HG03439 (cell line): ENCODE results near the gene EVC2.

ENCODE experiments used
- ATAC-seq: cut with Tn5 transposase; IDR thresholded peaks from one replicate; pipeline ENCODE4 v1.9.1; 2021; ENCODE audit warnings: mild to moderate bottlenecking, moderate library complexity; ENCODE audit not compliant: unreplicated experiment

The EVC2 gene

DNA sequence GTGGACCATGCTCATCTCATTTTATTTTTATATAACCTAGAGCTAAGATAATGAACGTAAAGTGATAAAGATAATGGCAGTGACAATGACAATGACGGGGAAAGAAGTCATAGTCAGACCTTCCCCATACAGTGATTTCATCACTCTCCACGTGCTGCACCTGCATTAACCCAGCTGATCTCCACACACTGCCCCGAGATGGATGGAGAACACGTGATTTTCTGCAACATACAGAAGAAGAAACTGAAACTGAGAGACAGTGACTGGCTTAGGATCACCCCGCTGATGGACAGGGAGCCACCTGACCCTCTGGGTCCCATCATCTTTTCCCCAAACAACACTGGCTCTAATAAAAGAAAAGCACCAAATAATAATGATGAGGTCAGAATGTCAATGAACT lies 22.0 kb downstream of the EVC2 start:
- no peak for ATAC-seq

DNA sequence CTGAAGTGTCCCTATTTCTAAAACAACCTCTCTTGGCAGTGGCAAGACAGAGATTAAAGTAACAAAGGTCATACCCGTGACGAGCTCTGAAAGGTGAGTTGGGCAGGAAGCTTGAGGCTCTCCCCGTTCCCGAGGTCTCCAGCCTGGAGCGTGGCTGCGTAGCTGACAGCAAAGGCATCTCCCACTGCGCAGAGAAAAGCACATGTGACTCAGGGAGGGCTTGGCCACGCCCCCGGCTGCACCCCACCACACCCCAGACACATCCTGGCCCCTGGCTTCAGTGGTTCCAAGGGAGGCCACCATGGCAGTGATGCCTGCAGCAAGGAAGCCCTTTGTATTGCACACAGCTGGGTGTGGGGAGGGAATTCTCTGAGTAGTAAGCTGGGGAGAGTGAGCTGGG lies 23.1 kb downstream of the EVC2 start:
- ATAC-seq: no peak

DNA sequence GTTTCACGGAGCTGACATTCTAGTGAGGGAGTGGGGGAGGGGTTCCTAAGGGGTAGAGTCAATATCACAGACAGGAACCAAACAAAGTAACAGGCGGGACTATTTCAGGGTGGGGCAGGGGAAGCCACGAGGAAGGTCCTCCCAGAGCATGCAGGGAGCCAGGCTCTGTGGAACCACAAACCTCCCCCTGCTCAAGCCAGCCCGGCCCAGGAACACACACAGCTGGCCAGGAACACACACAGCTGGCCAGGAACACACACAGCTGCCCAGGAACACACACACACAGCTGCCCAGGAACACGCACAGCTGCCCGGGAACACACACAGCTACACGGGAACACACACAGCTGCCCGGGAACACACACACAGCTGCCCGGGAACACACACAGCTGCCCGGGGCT lies 24.8 kb downstream of the EVC2 start:
- ATAC-seq: no peak

DNA sequence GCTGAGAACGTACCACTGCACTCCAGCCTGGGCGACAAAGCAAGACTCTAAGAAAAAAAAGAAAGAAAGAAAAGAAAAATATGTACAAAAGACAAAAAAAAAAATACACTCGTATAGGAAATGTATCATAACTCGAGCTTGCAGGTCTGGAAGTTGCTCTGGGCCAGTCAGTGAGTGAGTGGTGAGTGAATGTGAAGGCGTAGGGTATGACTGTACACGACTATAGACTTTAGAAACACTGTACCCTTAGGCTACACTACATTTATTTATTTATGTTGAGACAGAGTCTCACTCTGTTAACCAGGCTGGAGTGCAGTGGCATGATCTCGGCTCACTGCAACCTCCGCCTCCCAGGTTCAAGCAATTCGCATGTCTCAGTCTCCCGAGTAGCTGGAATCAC lies 29.4 kb downstream of the EVC2 start:
- no peak for ATAC-seq

DNA sequence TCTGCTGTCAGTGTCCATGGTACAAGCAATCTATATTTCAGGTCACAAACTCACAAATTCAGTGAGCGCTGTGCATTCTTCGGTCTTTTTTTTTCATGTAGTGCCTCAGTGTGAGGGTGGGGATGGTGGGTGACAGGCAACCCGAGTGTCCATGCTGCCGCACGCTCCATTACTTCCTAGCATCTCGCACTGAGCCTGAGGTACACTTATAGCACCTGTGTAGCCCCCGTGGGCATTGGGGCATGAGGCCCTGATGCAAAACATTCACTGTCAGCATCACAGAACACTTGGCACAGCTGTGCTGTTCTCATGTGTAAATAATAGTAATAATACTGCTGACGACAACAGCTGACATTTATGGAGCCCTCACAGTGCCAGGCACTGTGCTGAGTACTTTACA lies 31.6 kb downstream of the EVC2 start:
- no peak for ATAC-seq

DNA sequence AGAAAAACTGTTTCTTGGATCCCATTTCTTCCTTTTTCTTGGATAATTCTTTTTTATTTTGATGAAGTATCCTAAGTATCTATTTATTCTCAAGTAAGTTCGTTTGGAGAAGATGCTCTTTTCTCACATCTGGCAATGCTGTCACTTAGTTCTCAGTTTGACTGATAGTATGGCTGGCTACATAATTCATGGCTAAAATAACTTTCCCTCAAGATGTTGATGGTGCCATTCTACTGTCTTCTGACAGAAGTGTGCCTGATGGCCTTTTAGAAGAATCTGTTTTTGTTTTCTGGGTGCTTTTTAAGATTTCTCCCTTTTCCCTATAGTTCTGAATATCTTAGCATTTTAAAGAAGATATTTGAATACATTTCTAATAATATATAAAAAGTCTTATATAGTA lies 41.6 kb downstream of the EVC2 start:
- ATAC-seq: no peak

DNA sequence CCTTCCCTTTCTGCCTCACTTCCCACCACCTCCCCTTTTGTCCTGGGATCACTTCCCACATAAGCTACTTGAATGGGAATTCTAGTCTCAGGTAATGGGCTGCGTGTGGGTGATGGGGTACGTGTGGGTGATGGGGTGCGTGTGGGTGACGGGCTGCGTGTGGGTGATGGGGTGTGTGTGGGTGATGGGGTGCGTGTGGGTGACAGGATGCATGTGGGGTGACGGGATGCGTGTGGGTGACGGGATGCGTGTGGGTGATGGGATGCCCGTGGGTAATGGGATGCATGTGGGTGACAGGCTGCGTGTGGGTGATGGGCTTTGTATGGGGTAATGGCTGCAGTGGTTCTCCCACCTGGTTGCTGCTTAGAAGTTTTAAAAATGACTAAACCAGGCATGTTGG lies 43.6 kb downstream of the EVC2 start:
- ATAC-seq: no peak

DNA sequence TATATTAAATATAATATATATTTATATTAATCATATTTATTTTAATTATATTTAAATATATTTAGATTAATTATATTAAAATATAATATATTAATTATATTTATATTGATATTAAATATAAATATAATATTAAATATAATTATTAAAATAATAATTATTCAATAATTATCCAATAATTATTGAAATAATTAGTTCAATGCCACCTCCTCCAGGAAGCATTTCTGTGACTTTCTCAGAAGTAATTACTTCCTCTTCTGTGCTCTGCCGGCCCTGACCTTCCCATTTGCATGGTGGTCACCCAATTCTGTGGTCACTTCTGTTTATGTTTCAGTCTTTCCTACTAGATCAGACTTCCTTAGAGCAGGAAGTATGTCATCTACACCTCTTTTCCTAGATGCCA lies 45.8 kb downstream of the EVC2 start:
- no peak for ATAC-seq

DNA sequence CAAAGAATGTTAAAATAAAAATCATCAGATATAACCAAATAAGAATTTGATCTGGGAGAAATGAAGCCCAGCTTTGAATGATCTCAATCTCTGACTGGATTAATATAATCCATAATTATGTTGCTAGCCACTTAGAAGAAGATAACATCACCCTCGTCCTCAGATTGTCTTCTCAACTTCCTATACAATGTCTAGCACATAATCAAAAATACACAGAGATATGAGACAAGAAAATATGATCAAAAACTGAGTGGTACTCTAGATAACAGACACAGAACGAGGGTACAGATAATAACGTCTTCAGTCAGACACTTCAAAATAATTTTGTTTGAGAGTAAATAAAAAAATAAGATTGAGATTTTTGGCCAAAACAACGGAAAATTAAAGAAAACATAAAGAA lies 47.1 kb downstream of the EVC2 start:
- ATAC-seq: no peak

DNA sequence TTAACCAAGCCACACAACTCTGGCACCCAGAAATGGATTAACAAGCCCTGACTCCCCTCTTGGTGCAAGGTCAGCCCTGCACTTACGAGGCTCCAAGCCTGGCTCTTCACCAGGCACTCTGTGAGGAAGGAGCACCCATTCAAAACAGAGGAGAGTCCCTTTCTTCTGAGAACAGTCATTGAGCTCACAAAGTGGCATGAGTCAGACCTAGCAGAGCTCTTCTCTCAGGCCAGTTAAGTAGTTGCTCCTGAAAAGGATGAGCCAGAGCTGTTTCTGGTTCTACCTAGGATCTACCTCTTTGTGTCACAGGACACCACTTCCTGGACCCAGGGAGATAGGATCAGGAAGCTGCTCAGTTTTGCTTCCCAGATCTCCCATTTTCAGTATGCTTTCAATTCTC lies 48.2 kb downstream of the EVC2 start:
- no peak for ATAC-seq

DNA sequence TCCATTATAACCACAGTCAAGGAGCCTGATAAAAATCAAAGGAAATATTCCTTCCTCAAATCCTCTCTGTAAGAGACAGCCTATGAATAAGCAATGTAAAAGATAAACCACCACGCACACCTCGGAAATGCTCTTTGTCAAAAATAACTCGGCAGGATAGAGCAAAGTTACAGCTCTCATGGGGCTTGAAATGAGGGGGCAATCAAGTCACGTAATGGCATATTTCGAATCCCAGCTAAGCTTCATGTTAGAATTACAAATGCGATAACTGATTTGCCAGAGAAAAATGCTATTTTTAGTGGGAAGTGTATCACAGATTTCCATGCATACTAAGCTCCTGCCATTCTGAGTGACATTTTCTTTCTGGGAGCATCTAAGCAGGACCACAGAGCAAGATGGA lies 49.4 kb downstream of the EVC2 start:
- ATAC-seq: no peak

DNA sequence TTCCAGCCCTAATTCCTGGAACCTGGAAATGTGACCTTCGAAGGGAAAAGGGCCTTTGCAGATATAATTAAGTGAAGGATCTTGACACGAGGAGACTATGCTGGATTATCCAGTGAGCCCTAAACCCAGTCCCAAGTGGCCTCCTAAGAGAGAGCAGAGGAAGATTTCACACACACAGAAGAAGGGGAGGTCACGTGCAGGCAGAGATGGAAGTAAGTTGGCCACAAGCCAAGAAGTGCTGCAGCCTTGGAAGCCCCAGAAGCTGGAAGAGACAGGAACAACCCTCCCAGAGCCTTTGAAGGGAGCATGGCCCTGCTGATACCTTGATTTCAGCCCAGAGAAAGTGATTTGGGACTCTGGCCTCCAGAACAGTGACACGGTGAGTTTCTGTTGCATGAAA lies 51.9 kb downstream of the EVC2 start:
- ATAC-seq: no peak

DNA sequence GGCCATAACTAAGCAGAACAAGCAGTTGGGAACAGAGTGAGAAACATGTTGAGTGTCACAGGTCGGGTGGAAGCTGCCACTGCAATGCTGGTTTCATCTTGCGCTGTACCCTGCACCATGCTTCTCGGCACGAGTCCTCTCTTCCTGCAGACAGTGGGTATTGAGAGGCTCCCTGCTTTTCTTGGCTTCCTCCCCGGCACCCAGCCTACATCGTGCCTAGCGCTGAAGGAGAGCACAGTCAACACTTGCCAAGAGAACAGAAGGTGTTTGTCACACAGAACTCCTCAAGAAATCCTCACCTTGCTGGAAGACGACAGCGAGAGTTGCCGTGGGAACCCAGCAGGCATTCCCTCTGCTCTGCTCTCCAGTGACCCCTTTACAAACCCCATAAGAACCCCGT lies 53.6 kb downstream of the EVC2 start:
- no peak for ATAC-seq

DNA sequence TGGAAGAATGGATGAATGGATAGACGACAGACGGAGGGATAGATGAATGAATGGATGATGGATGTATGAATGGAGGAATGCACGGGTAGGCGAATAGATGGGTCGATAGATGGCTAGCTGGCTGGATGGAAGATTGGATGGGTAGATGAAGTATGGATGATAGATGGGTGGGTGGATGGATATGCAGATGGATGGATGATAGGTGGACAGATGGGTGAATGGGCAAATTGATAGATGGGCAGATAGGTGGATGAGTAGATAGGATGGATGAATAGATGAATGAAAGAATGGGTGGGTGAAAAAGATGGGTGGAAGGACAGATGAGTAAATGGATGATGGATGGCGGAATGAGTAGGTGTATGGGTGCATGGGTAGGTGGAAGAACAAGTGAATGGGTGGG lies 57.3 kb downstream of the EVC2 start:
- ATAC-seq: no peak

DNA sequence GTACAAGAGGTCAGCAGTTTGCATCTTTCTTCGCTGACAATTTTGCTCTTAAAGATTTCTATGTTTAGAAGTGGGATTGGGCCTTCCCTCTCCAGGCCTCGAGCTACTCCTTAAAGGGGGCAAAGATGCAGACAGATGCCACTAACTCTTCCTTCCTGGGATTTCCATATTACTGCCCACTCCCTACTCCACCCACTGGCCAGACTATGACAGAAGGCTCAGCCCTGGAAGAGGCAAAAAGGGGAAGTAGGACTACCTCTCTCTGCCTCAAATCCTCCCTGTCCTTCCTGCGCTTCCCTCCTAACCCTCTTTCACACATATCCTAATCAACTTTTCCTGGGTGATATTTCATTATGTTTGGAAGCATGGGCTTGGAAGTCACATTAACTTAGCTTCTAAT lies 58.3 kb downstream of the EVC2 start:
- no peak for ATAC-seq

DNA sequence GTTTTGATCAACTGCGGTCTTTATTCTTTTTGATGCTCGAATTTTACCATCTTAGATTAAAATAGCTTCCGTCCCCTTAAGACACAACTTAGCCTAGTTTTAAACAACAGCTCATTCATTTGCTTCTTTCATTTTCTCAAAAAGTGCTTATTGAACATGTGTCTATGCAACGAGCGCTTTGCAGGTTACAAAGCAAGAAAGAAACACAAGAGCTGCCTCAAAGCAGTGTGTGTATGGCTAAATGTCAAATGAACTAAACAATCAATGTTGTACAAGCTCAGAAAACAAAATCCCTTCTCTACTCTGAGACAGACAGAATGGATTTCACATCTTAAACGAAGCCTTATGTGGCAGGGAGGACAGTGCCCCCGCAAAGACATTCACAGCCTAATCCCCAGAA lies 61.0 kb downstream of the EVC2 start:
- ATAC-seq: no peak

DNA sequence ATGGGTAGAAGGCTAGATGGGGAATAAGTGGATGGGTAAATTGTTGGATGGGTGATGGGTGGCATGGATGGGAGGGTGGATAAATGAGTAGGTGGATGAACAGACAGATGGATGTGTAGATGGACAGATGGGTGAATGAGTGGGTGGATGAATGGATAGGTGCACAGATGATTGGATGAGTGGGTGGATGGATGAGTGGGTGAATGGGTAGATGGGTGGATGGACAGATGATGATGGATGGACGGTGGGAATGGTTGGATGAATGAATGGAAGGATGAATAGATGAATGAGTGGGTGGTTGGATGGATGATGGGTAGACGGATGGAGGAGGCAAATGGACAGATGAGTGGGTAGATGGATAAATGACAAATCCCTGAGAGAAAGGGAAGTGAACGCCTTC lies 68.3 kb downstream of the EVC2 start:
- no peak for ATAC-seq

DNA sequence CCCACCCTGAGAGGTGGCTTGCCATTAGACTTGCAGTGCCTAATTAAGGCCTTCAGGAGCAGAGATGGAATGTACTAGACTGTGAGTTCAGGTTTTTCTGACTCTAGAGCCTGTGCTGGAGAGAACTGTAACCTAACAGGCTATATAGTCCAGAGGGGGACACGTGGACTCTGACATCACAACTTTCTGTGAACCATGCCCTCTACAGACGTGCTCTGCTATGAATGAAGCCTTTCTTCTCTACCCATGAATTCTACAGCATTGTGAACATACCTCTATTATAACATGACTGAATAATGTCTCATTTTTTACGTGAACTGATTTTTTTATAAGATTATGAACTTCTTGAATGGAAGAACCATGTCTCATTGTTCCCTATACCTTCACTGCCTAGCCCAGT lies 68.8 kb downstream of the EVC2 start:
- ATAC-seq: no peak

DNA sequence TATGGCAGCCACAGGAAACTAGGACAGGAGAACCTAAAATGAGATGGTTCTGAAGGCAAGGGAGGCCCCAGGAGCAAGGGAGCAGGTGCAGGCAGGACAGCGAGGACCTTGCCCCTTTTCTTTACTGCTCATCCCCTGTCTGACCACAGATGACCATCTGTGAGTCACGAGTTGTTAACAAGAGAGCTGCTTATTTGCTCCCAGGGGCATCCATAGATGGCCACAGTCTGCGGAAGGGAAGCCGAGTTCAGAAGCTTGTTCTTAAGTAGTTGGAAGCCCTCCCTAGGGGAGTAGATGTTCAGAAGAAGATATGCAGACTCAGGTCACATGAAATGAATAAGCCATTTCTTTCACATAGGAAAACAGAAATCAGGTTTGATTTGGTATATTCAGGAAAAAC lies 69.4 kb downstream of the EVC2 start:
- no peak for ATAC-seq

DNA sequence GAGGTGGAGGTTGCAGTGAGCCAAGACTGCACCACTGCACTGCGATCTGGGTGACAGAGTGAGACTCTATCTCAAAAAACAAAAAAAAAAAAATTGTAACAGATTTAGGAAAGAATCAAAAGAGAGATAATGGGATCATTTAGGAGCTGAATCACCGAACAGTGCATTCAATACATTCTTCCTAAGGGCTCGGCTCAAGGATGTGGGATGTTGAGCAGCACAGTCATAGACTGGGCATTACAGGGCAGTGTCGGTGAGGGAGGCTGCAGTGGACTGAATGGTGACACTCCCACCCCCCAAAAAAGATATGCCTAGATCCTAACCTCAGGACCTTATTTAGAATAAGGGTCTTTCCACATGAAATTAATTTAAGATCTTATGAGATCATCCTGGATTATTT lies 70.0 kb downstream of the EVC2 start:
- ATAC-seq: no peak

DNA sequence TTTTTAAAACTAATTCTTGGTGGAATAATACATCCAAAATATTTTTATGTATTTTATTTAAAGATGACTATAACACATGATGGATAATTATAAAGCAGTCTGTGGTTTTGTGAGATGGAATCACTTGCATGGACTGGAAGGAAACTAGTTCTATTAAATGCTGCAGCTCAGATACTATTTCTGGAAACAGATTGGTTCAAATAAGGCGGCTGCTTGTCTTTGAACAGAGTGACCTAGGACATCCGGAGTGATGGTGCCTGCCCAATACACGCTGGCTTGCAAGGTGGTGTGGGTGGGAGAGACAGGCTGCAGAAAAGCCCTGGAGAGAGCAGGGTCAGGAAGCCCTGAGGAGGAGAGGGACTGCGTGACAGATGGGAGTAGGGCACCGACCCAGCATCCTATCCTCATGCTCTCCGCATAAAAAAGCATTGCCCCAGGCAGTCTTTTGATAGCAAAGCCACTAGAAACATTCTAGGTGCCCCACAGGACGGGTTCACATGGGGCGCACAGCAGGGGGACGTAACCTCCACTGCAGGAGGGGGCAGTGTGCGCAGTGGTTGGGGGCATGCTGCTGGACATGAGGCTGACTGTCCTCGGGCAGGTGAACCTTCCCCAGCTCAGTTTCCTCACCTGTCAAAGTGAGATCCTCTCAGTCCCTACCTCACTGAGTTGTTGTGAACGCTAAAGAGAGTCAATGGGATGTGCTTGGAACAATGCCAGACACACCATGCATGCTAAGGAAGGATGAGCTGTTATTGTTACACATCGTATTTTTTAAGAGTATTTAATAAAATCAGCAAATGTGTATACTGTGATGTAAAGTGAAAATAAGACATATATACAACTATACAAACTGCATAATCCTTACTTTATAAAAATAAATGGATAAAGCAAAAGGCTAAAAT lies 71.3 kb downstream of the EVC2 start:
- no peak for ATAC-seq

DNA sequence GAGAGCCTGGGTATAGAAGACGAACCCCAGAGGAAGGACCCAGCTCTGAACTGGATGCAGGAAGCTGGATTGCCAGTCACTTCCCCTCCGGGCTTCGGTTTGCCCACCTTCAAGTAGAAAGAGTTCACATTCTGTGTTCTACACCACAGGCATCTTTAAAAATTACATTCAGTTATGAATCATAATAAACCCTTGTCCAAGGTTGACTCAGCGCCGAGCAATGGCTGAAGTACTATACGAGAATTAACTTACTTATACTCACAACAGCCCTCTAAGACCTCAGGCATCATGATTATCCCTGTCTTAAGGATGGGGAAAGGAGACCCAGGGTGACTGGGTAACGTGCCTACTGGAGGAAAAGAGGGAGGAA lies 72.5 kb downstream of the EVC2 start:
- no peak for ATAC-seq

DNA sequence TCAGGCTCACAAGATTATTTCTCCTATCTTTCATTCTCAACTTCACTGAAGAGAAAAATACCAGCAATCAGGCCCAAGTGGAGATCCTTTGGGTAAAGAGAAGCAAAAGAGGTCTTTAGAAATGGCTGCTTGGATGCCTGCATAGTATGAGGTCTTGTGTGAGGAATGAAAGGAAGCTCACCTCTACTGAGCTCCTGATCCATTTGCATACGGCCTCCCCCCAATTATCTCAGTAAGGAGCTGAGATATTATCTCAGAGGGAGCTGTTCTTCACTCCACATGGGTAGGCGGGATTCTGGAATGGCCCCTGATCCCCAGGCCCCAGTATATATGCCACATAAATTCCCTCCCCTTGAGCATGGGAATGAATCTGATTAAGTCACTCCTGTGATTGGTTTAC lies 75.8 kb downstream of the EVC2 start:
- ATAC-seq: no peak
